SU-DHL-6 (cell line): ENCODE data around the gene CYP2J2.

Experiments used
- CTCF ChIP-seq: fragments of 200-600 bp; sonication (generic); IDR thresholded peaks from one replicate; pipeline ENCODE4 v1.5.1; 2017; ENCODE audit warnings: antibody characterized with exemption, mild to moderate bottlenecking, low read length, moderate library complexity; ENCODE audit not compliant: insufficient read depth, poor library complexity, severe bottlenecking
- EZH2phosphoT487 ChIP-seq: fragments of 200-600 bp; sonication (generic), shearing (Covaris generic); conservative IDR thresholded peaks from 2 replicates; pipeline ENCODE4 v1.6.1; 2018; ENCODE audit warnings: mild to moderate bottlenecking, antibody characterized with exemption, low read length, moderate library complexity, mixed read lengths

GRCh38 chr1:59928996-59929395 lies 2.4 kb upstream of the CYP2J2 start:
- TF ChIP-seq CTCF = no peak
- no peak for TF ChIP-seq EZH2phosphoT487
